Mammary epithelial cell (primary cell): Measurements from ENCODE around the gene LPP.

Source experiments
- CTCF ChIP-seq, 2 donors: IDR thresholded peaks in 1 of 2; conservative IDR thresholded peaks in 1 of 2; 2 replicates each; pipeline ENCODE4 v1.5.1; 2011 to 2012; ENCODE audit warnings: inconsistent platforms in 2 of 2, low read length in 2 of 2, mild to moderate bottlenecking in 2 of 2, control low read depth in 1 of 2, low read depth in 1 of 2; ENCODE audit not compliant: insufficient read depth in 1 of 2; ENCODE audit errors: extremely low read depth in 1 of 2
- EZH2 ChIP-seq: IDR thresholded peaks from 2 replicates; pipeline ENCODE4 v1.6.1; 2012; ENCODE audit warnings: low read length, inconsistent platforms, borderline replicate concordance

DNA sequence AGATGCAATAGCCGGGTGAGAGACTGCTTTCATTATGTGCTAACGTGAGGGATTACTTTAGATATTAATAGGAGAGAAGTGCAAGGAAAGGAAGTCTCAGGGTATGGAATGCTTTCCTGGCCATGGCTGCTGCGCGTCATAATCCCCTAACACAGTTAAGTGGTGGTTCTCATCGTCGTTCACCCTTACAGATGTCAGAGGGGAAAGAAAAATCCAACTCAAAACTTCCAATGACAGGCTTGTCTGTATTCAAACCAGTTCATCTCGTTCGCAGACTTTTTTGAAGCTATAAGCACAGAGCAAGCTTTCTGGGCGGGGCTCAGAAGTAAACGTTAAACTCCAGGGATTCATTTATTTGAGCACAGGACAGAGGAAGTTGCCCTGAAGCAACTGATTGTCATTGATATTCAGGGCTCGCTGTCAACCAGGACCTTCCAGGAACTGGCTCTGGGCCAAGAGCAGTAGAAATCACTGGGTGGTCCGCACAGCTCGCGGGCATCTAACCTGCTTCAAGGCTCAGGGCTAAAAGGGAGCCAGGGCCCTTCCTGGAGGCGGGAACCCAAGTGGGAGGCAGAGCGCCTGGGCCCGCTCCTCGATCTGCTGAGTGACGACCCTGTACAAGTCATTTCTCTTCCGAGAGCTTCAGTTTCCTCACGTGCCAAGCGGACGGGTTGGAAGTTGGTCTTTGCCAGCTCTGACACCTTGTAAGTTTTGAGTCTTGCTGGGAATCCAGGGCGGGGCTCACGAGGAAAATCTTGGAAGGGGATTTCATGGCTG, 1.1 kb upstream of the LPP start:
- TF ChIP-seq CTCF (conservative IDR thresholded peaks at IDR 0.05 in 1 of 2, IDR thresholded peaks at IDR 0.05 in 1 of 2; ENCODE audit: extremely low read depth in 1 of 2, insufficient read depth in 1 of 2, low read depth in 1 of 2, low read length in 2 of 2): no peak
- no peak for TF ChIP-seq EZH2
